H9 (cell line): ENCODE results near the gene KLF6. TPM values are rescaled to one million over a fixed set of nuclear protein-coding genes. Genes with fewer than 3 reads are reported as not detected.

Experiments used
- DNase-seq: peaks from one replicate; pipeline ENCODE4 v3.0.0-alpha.2; 2017
- H2AFZ ChIP-seq: one replicate; pipeline ENCODE4 v1.6.1; 2013; ENCODE audit warnings: mild to moderate bottlenecking, low read length, control low read depth, moderate library complexity
- H2AK5ac ChIP-seq: 2 replicates; pipeline ENCODE4 v1.6.1; 2013; ENCODE audit warnings: low read length, control low read depth, mixed read lengths; ENCODE audit not compliant: insufficient read length
- H2BK120ac ChIP-seq: one replicate; pipeline ENCODE4 v1.6.1; 2013; ENCODE audit warnings: low read depth, mild to moderate bottlenecking, low read length, control low read depth, inconsistent platforms; ENCODE audit not compliant: poor library complexity, severe bottlenecking
- H2BK12ac ChIP-seq: 2 replicates; pipeline ENCODE4 v1.6.1; 2013; ENCODE audit warnings: low read length, control low read depth, mixed read lengths, low read depth; ENCODE audit not compliant: insufficient read length
- H2BK15ac ChIP-seq: 2 replicates; pipeline ENCODE4 v1.6.1; 2013; ENCODE audit warnings: low read depth, low read length, control low read depth
- H2BK20ac ChIP-seq: one replicate; pipeline ENCODE4 v1.6.1; 2013; ENCODE audit warnings: low read depth, mild to moderate bottlenecking, low read length, control low read depth, inconsistent platforms; ENCODE audit not compliant: poor library complexity, severe bottlenecking
- H2BK5ac ChIP-seq: 2 replicates; pipeline ENCODE4 v1.6.1; 2013; ENCODE audit warnings: low read length, control low read depth, mixed read lengths; ENCODE audit not compliant: insufficient read length
- H3K14ac ChIP-seq: 2 replicates; pipeline ENCODE4 v1.6.1; 2013; ENCODE audit warnings: low read length, control low read depth; ENCODE audit not compliant: insufficient read depth
- H3K18ac ChIP-seq: 2 replicates; pipeline ENCODE4 v1.6.1; 2013; ENCODE audit warnings: low read depth, mild to moderate bottlenecking, mixed read lengths, low read length, control low read depth; ENCODE audit not compliant: insufficient read length
- H3K23ac ChIP-seq: 2 replicates; pipeline ENCODE4 v1.6.1; 2013; ENCODE audit warnings: low read length, control low read depth, mixed read lengths, low read depth; ENCODE audit not compliant: insufficient read length
- H3K23me2 ChIP-seq: 2 replicates; pipeline ENCODE4 v1.6.1; 2013; ENCODE audit warnings: low read depth, mild to moderate bottlenecking, mixed read lengths, low read length, control low read depth; ENCODE audit not compliant: insufficient read length, poor library complexity, severe bottlenecking
- H3K27ac ChIP-seq: 2 replicates; pipeline ENCODE4 v1.5.1; 2013; ENCODE audit warnings: low read length, control low read depth, mixed read lengths, low read depth; ENCODE audit not compliant: insufficient read length
- H3K27me3 ChIP-seq: 2 replicates; pipeline ENCODE4 v1.6.1; 2013; ENCODE audit warnings: low read length, control low read depth, inconsistent platforms; ENCODE audit not compliant: insufficient read depth
- H3K4ac ChIP-seq: 2 replicates; pipeline ENCODE4 v1.6.1; 2013; ENCODE audit warnings: low read depth, mild to moderate bottlenecking, control low read depth, inconsistent platforms, low read length, moderate library complexity
- H3K4me1 ChIP-seq: 2 replicates; pipeline ENCODE4 v1.6.1; 2013; ENCODE audit warnings: low read length, control low read depth, inconsistent platforms; ENCODE audit not compliant: insufficient read depth
- H3K4me2 ChIP-seq: 2 replicates; pipeline ENCODE4 v1.6.1; 2013; ENCODE audit warnings: low read length, control low read depth, mixed read lengths; ENCODE audit not compliant: insufficient read length, insufficient read depth
- H3K56ac ChIP-seq: 2 replicates; pipeline ENCODE4 v1.6.1; 2013; ENCODE audit warnings: low read depth, mild to moderate bottlenecking, mixed read lengths, low read length, control low read depth; ENCODE audit not compliant: insufficient read length
- H3K79me1 ChIP-seq: 2 replicates; pipeline ENCODE4 v1.6.1; 2013; ENCODE audit warnings: low read depth, mild to moderate bottlenecking, moderate library complexity, low read length, control low read depth, inconsistent platforms; ENCODE audit not compliant: insufficient read depth, poor library complexity, severe bottlenecking
- H3K79me2 ChIP-seq: 2 replicates; pipeline ENCODE4 v1.6.1; 2013; ENCODE audit warnings: low read length, control low read depth, inconsistent platforms; ENCODE audit not compliant: insufficient read depth
- H3K9ac ChIP-seq: 2 replicates; pipeline ENCODE4 v1.6.1; 2013; ENCODE audit warnings: low read length, control low read depth, mixed read lengths; ENCODE audit not compliant: insufficient read length; ENCODE audit errors: extremely low read depth
- H3K9me3 ChIP-seq: one replicate; pipeline ENCODE4 v1.6.1; 2013; ENCODE audit warnings: low read depth, low read length, inconsistent platforms; ENCODE audit not compliant: control insufficient read depth
- H3T11ph ChIP-seq: one replicate; pipeline ENCODE4 v1.6.1; 2013; ENCODE audit warnings: mild to moderate bottlenecking, low read length, control low read depth, inconsistent platforms
- H4K20me1 ChIP-seq: one replicate; pipeline ENCODE4 v1.6.1; 2013; ENCODE audit not compliant: control insufficient read depth, insufficient read length, insufficient read depth
- H4K5ac ChIP-seq: 2 replicates; pipeline ENCODE4 v1.6.1; 2013; ENCODE audit warnings: low read depth, mild to moderate bottlenecking, mixed read lengths, low read length, control low read depth; ENCODE audit not compliant: insufficient read length
- H4K8ac ChIP-seq: replicated peaks from 2 replicates; pipeline ENCODE4 v1.6.1; 2013; ENCODE audit warnings: low read length, control low read depth, mixed read lengths, low read depth; ENCODE audit not compliant: insufficient read length
- H4K91ac ChIP-seq: 2 replicates; pipeline ENCODE4 v1.6.1; 2013; ENCODE audit warnings: low read depth, mild to moderate bottlenecking, moderate library complexity, mixed read lengths, low read length, control low read depth; ENCODE audit not compliant: insufficient read length
- H3K27ac Mint-ChIP-seq, 3 experiments: 2 replicates in 2 of 3; 3 replicates in 1 of 3; pipeline ENCODE4 v1.8.0; 2020 to 2021; ENCODE audit warnings: mixed read lengths in 3 of 3, mild to moderate bottlenecking in 1 of 3, moderate library complexity in 1 of 3
- H3K27me3 Mint-ChIP-seq: 2 replicates; pipeline ENCODE4 v1.8.0; 2021; ENCODE audit warnings: low read depth, mild to moderate bottlenecking, moderate library complexity, mixed read lengths
- H3K36me3 Mint-ChIP-seq, 3 experiments: 2 replicates in 2 of 3; 3 replicates in 1 of 3; pipeline ENCODE4 v1.8.0; 2020 to 2021; ENCODE audit warnings: low read depth in 3 of 3, mixed read lengths in 3 of 3; ENCODE audit not compliant: insufficient read depth in 1 of 3
- H3K4me1 Mint-ChIP-seq, 2 experiments: 2 replicates each; pipeline ENCODE4 v1.8.0; 2020; ENCODE audit warnings: mixed read lengths in 2 of 2
- H3K4me3 Mint-ChIP-seq, 2 experiments: 2 replicates in 1 of 2; 3 replicates in 1 of 2; pipeline ENCODE4 v1.8.0; 2020 to 2021; ENCODE audit warnings: mild to moderate bottlenecking in 2 of 2, mixed read lengths in 2 of 2, moderate library complexity in 1 of 2
- H3K9me3 Mint-ChIP-seq, 2 experiments: 2 replicates in 1 of 2; 3 replicates in 1 of 2; pipeline ENCODE4 v1.8.0; 2020; ENCODE audit warnings: mild to moderate bottlenecking in 2 of 2, mixed read lengths in 2 of 2, moderate library complexity in 1 of 2
- CTCF ChIP-seq: fragments of 200-600 bp; sonication (generic); conservative IDR thresholded peaks from 3 replicates; pipeline ENCODE4 v1.8.0; 2021; ENCODE audit warnings: antibody characterized with exemption, mild to moderate bottlenecking
- WGBS: extraction: QIAGEN DNeasy Blood & Tissue Kit; methylation state at CpG from one replicate; pipeline ENCODE4 v1.1.7; 2013; ENCODE audit warnings: missing lambda C conversion rate, low lambda C conversion rate, mixed read lengths; ENCODE audit not compliant: insufficient read length; ENCODE audit errors: extremely low coverage; 5-methylcytosine and 5-hydroxymethylcytosine counted together
- total RNA-seq: library from RNA; stranded (reverse); gene quantifications from 2 replicates; pipeline ENCODE4 v1.2.1, GENCODE V29; 2021

Gene KLF6
- total RNA-seq, 1 experiment from 2014 or later = 19.3 TPM

GRCh38 chr10:3790858-3791257 is 5.8 kb upstream of the KLF6 start:
- Histone ChIP-seq H4K5ac (no peak overlapping the region), H3K23ac (no peak overlapping the region), H3K4me1 (peaks cover 2% of the 10 kb centered on the region; the same call in 1 of the 2 replicates), H3K14ac (no peak overlapping the region), H2BK20ac (no peak overlapping the region), H4K20me1 (no peaks in the 10 kb centered on the region), H3K79me1 (no peaks in the 10 kb centered on the region), H2BK12ac (no peak overlapping the region), H3K27me3 (no peaks in the 10 kb centered on the region), H3K79me2 (no peaks in the 10 kb centered on the region), H3K18ac (no peak overlapping the region), H3K4ac (no peak overlapping the region), H2BK120ac (no peak overlapping the region), H3K56ac (no peak overlapping the region), H3K9ac (no peak overlapping the region), H2AFZ (no peak overlapping the region), H2AK5ac (no peak overlapping the region), H3K23me2 (peaks cover 2% of the 10 kb centered on the region), H3K4me2 (no peak overlapping the region), H2BK5ac (no peak overlapping the region), H2BK15ac (no peak overlapping the region), H3K9me3 (no peaks in the 10 kb centered on the region), H4K8ac (no peak overlapping the region), H3T11ph (no peak overlapping the region), H4K91ac (no peak overlapping the region), H3K27ac (no peak overlapping the region)
- Mint-ChIP-seq H3K4me1 (peaks cover 21 to 22% of the 10 kb centered on the region in 2 experiments), H3K27ac (no peak overlapping the region), H3K27me3 (peaks cover 4% of the 10 kb centered on the region), H3K4me3 (no peak overlapping the region), H3K9me3 (peaks cover 9 to 22% of the 10 kb centered on the region in 2 experiments; a peak in 4 of 5 replicates), H3K36me3 (peaks cover 0 to 10% (median 8%) of the 10 kb centered on the region in 3 experiments; a peak in 5 of 7 replicates)
- peak; percentile 7 for DNase-seq
- TF ChIP-seq CTCF = no peak
- WGBS = no CpG with 5 or more reads among the region's 6 CpGs
